HG03025 (cell line): ENCODE data around the gene PRDX3.
A peak's percentile ranks its signal among the peaks of the same experiment; 100 is the strongest.
"Not testable (repeated sequence)": the region's sequence is repeated elsewhere in the genome, so short reads cannot be mapped to it uniquely, and the experiment has no call there.

Source experiments
- ATAC-seq: cut with Tn5 transposase; IDR thresholded peaks from one replicate; pipeline ENCODE4 v1.9.1; 2021; ENCODE audit warnings: mild to moderate bottlenecking, moderate library complexity; ENCODE audit not compliant: unreplicated experiment, low FRiP score

PRDX3 gene

GRCh38 chr10:119166118-119166500 is 12.5 kb downstream of the PRDX3 start:
- ATAC-seq = no peak

- peak; percentile 84 for ATAC-seq
Measured at GRCh38 chr10:119165171-119166117, 13.2 kb downstream of the PRDX3 start, which contains the start of gene SFXN4. Gene SFXN4 (minus strand): TSS chr10:119165714. CDS start chr10:119165647, 67 bp downstream.

GRCh38 chr10:119162452-119163092 is 16.0 kb downstream of the PRDX3 start:
- no peak for ATAC-seq

- no peak for ATAC-seq
Measured at GRCh38 chr10:119161680-119162451, 16.7 kb downstream of the PRDX3 start.

- ATAC-seq = no peak
Measured at GRCh38 chr10:119159332-119159731, 19.3 kb downstream of the PRDX3 start.

GRCh38 chr10:119153661-119154060 is 25.0 kb downstream of the PRDX3 start:
- ATAC-seq = no peak

GRCh38 chr10:119153041-119153440 is 25.6 kb downstream of the PRDX3 start:
- no peak for ATAC-seq

GRCh38 chr10:119151601-119152000 is 27.0 kb downstream of the PRDX3 start:
- not testable (repeated sequence) for ATAC-seq

- ATAC-seq = no peak
Measured at GRCh38 chr10:119149729-119150128, 28.9 kb downstream of the PRDX3 start.

GRCh38 chr10:119149157-119149556 is 29.5 kb downstream of the PRDX3 start:
- ATAC-seq = no peak

- ATAC-seq = no peak
Measured at GRCh38 chr10:119143657-119144056, 35.0 kb downstream of the PRDX3 start.

GRCh38 chr10:119140603-119141245 is 37.9 kb downstream of the PRDX3 start:
- ATAC-seq = no peak

GRCh38 chr10:119139464-119140067 is 39.0 kb downstream of the PRDX3 start:
- ATAC-seq = no peak

- no peak for ATAC-seq
Measured at GRCh38 chr10:119138346-119139306, 40.0 kb downstream of the PRDX3 start.

- not testable (repeated sequence) for ATAC-seq
Measured at GRCh38 chr10:119137878-119138277, 40.7 kb downstream of the PRDX3 start.

GRCh38 chr10:119136084-119136483 is 42.5 kb downstream of the PRDX3 start:
- no peak for ATAC-seq

GRCh38 chr10:119135513-119135881 is 43.1 kb downstream of the PRDX3 start:
- ATAC-seq = no peak

GRCh38 chr10:119133949-119134348 is 44.7 kb downstream of the PRDX3 start:
- ATAC-seq = no peak
